IPS-20b (cell line): ENCODE measurements around the gene GRK4.
"Not testable (repeated sequence)": the region's sequence is repeated elsewhere in the genome, so short reads cannot be mapped to it uniquely, and the experiment has no call there.

Experiments used
- H3K27ac ChIP-seq: one replicate; pipeline ENCODE4 v1.5.1; 2013; ENCODE audit warnings: low read length
- H3K27me3 ChIP-seq: 2 replicates; pipeline ENCODE4 v1.6.1; 2013; ENCODE audit warnings: mild to moderate bottlenecking, low read length, inconsistent platforms; ENCODE audit not compliant: insufficient read depth
- H3K36me3 ChIP-seq: 2 replicates; pipeline ENCODE4 v1.6.1; 2013; ENCODE audit warnings: low read depth, mild to moderate bottlenecking, inconsistent platforms, low read length, moderate library complexity; ENCODE audit not compliant: insufficient read depth
- H3K4me1 ChIP-seq: 2 replicates; pipeline ENCODE4 v1.6.1; 2013; ENCODE audit warnings: mild to moderate bottlenecking, control low read depth, inconsistent platforms, low read length, moderate library complexity; ENCODE audit not compliant: insufficient read depth
- H3K4me3 ChIP-seq: 2 replicates; pipeline ENCODE4 v1.5.1; 2013; ENCODE audit warnings: mild to moderate bottlenecking, low read length, inconsistent platforms
- H3K9ac ChIP-seq: 2 replicates; pipeline ENCODE4 v1.6.1; 2013; ENCODE audit warnings: low read depth, mild to moderate bottlenecking, inconsistent platforms, low read length, moderate library complexity
- H3K9me3 ChIP-seq: 2 replicates; pipeline ENCODE4 v1.6.1; 2013; ENCODE audit warnings: mild to moderate bottlenecking, low read depth, low read length, inconsistent platforms; ENCODE audit not compliant: insufficient read depth

The GRK4 gene

GRCh38 chr4:3042226-3042625, 78.9 kb downstream of the GRK4 start:
- Histone ChIP-seq H3K27me3 (no peaks in the 10 kb centered on the region), H3K4me3 (no peak overlapping the region), H3K9ac (no peak overlapping the region), H3K27ac (no peak overlapping the region), H3K9me3 (no peaks in the 10 kb centered on the region), H3K4me1 (no peaks in the 10 kb centered on the region), H3K36me3 (no peaks in the 10 kb centered on the region)

GRCh38 chr4:3043282-3044020, 80.1 kb downstream of the GRK4 start:
- no peak overlapping the region for H3K4me3 ChIP-seq
- no peaks in the 10 kb centered on the region for H3K9me3 ChIP-seq
- no peaks in the 10 kb centered on the region for H3K4me1 ChIP-seq
- H3K27ac ChIP-seq = no peak overlapping the region
- no peak overlapping the region for H3K9ac ChIP-seq
- H3K27me3 ChIP-seq = no peaks in the 10 kb centered on the region
- H3K36me3 ChIP-seq = no peaks in the 10 kb centered on the region

GRCh38 chr4:3044870-3045819, 81.8 kb downstream of the GRK4 start:
- Histone ChIP-seq H3K27me3 (no peaks in the 10 kb centered on the region), H3K9ac (no peak overlapping the region), H3K4me3 (no peak overlapping the region), H3K9me3 (no peaks in the 10 kb centered on the region), H3K27ac (no peak overlapping the region), H3K36me3 (no peaks in the 10 kb centered on the region), H3K4me1 (no peaks in the 10 kb centered on the region)

- Histone ChIP-seq H3K9ac (no peak overlapping the region), H3K27ac (no peak overlapping the region), H3K27me3 (no peaks in the 10 kb centered on the region), H3K4me3 (no peak overlapping the region), H3K9me3 (no peaks in the 10 kb centered on the region), H3K4me1 (no peaks in the 10 kb centered on the region), H3K36me3 (no peaks in the 10 kb centered on the region)
Measured at GRCh38 chr4:3046162-3046561, 82.8 kb downstream of the GRK4 start.

GRCh38 chr4:3046623-3047022, 83.3 kb downstream of the GRK4 start:
- Histone ChIP-seq H3K4me1 (no peaks in the 10 kb centered on the region), H3K36me3 (no peaks in the 10 kb centered on the region), H3K27ac (no peak overlapping the region), H3K9ac (no peak overlapping the region), H3K27me3 (no peaks in the 10 kb centered on the region), H3K4me3 (no peak overlapping the region), H3K9me3 (no peaks in the 10 kb centered on the region)

GRCh38 chr4:3047464-3048286, 84.3 kb downstream of the GRK4 start:
- no peaks in the 10 kb centered on the region for H3K36me3 ChIP-seq
- no peaks in the 10 kb centered on the region for H3K27me3 ChIP-seq
- no peak overlapping the region for H3K9ac ChIP-seq
- H3K4me1 ChIP-seq = no peaks in the 10 kb centered on the region
- no peak overlapping the region for H3K4me3 ChIP-seq
- H3K27ac ChIP-seq = no peak overlapping the region
- H3K9me3 ChIP-seq = no peaks in the 10 kb centered on the region

- H3K9me3 ChIP-seq = peaks cover 29% of the 10 kb centered on the region
- not testable (repeated sequence) for H3K4me3 ChIP-seq, H3K27me3 ChIP-seq
Measured at GRCh38 chr4:3051141-3051897, 87.9 kb downstream of the GRK4 start.

GRCh38 chr4:3054169-3054759, 90.9 kb downstream of the GRK4 start:
- H3K4me3 ChIP-seq = no peak overlapping the region
- H3K27ac ChIP-seq = no peak overlapping the region
- no peaks in the 10 kb centered on the region for H3K27me3 ChIP-seq
- H3K36me3 ChIP-seq = no peaks in the 10 kb centered on the region
- H3K9ac ChIP-seq = no peak overlapping the region
- no peaks in the 10 kb centered on the region for H3K4me1 ChIP-seq
- peaks cover 30% of the 10 kb centered on the region for H3K9me3 ChIP-seq

More at GRCh38 chr4:3051141-3051897, 87.9 kb downstream of the GRK4 start:
- H3K27ac ChIP-seq, H3K4me1 ChIP-seq, H3K36me3 ChIP-seq, H3K9ac ChIP-seq: not testable (repeated sequence)

- H3K27me3 ChIP-seq = no peaks in the 10 kb centered on the region
- no peaks in the 10 kb centered on the region for H3K36me3 ChIP-seq
Measured at GRCh38 chr4:3059943-3060342, 96.6 kb downstream of the GRK4 start.

GRCh38 chr4:3060946-3061345, 97.6 kb downstream of the GRK4 start:
- H3K4me1 ChIP-seq = no peaks in the 10 kb centered on the region
- H3K9me3 ChIP-seq = peaks cover 5% of the 10 kb centered on the region; the same call in 1 of the 2 replicates
- H3K9ac ChIP-seq = no peak overlapping the region
- H3K27ac ChIP-seq = no peak overlapping the region
- no peaks in the 10 kb centered on the region for H3K27me3 ChIP-seq
- no peak overlapping the region for H3K4me3 ChIP-seq
- no peaks in the 10 kb centered on the region for H3K36me3 ChIP-seq

More at GRCh38 chr4:3059943-3060342, 96.6 kb downstream of the GRK4 start:
- Histone ChIP-seq H3K4me3 (no peak overlapping the region), H3K4me1 (no peaks in the 10 kb centered on the region), H3K9me3 (peaks cover 15% of the 10 kb centered on the region), H3K27ac (no peak overlapping the region), H3K9ac (no peak overlapping the region)
